ENCODE data around the gene BID. TPM values are rescaled to one million over a fixed set of nuclear protein-coding genes. Genes with fewer than 3 reads are reported as not detected.

BID gene
- total RNA-seq, 1 experiment from 2014 or later = 23.2 TPM

- H2BK120ac ChIP-seq (ENCODE audit: low read depth, low read length, poor library complexity, severe bottlenecking) = no peak overlapping the region
- no peaks in the 10 kb centered on the region for H3K23me2 ChIP-seq (ENCODE audit: insufficient read length, low read depth, low read length, poor library complexity, severe bottlenecking)
- H2BK5ac ChIP-seq (ENCODE audit: insufficient read length, low read length) = no peak overlapping the region
- H3K14ac ChIP-seq (ENCODE audit: insufficient read depth, low read length) = no peak overlapping the region
- no peak overlapping the region for H2AFZ ChIP-seq (ENCODE audit: low read length)
- H2AK5ac ChIP-seq (ENCODE audit: insufficient read length, low read length) = no peak overlapping the region
- H3K56ac ChIP-seq (ENCODE audit: insufficient read length, low read depth, low read length) = no peak overlapping the region
- H3K18ac ChIP-seq (ENCODE audit: insufficient read length, low read depth, low read length) = no peak overlapping the region
- no peaks in the 10 kb centered on the region for H3K27me3 ChIP-seq (ENCODE audit: insufficient read depth, low read length)
- H2BK15ac ChIP-seq (ENCODE audit: low read depth, low read length) = no peak overlapping the region
- Mint-ChIP-seq H3K27me3 (ENCODE audit: low read depth) (no peaks in the 10 kb centered on the region), H3K27ac (peak overlapping the region in 1 of 3 experiments; percentile 18; a peak in 2 of 7 replicates), H3K36me3 (ENCODE audit: insufficient read depth in 1 of 3, low read depth in 3 of 3) (peaks cover 0 to 4% (median 0%) of the 10 kb centered on the region in 3 experiments; a peak in 4 of 7 replicates), H3K4me1 (peaks cover 2% of the 10 kb centered on the region in 2 experiments), H3K9me3 (no peaks in the 10 kb centered on the region), H3K4me3 (no peak overlapping the region)
- no peak overlapping the region for H2BK20ac ChIP-seq (ENCODE audit: low read depth, low read length, poor library complexity, severe bottlenecking)
- no peaks in the 10 kb centered on the region for H3K79me2 ChIP-seq (ENCODE audit: insufficient read depth, low read length)
- H3K9me3 ChIP-seq (ENCODE audit: control insufficient read depth, low read depth, low read length) = no peaks in the 10 kb centered on the region
- H4K5ac ChIP-seq (ENCODE audit: insufficient read length, low read depth, low read length) = no peak overlapping the region
- TF ChIP-seq CTCF (conservative IDR thresholded peaks at IDR 0.05) = peak; percentile 58
- H3K4me2 ChIP-seq (ENCODE audit: insufficient read depth, insufficient read length, low read length) = no peak overlapping the region
- no peak overlapping the region for H3T11ph ChIP-seq (ENCODE audit: low read length)
- H3K4me1 ChIP-seq (ENCODE audit: insufficient read depth, low read length) = no peaks in the 10 kb centered on the region
- H3K27ac ChIP-seq (ENCODE audit: insufficient read length, low read depth, low read length) = no peak overlapping the region
- no peak overlapping the region for H4K91ac ChIP-seq (ENCODE audit: insufficient read length, low read depth, low read length)
- H4K20me1 ChIP-seq (ENCODE audit: control insufficient read depth, insufficient read depth, insufficient read length) = no peaks in the 10 kb centered on the region
- no peaks in the 10 kb centered on the region for H3K79me1 ChIP-seq (ENCODE audit: insufficient read depth, low read depth, low read length, poor library complexity, severe bottlenecking)
- no peak overlapping the region for H2BK12ac ChIP-seq (ENCODE audit: insufficient read length, low read depth, low read length)
- WGBS (ENCODE audit: extremely low coverage, insufficient read length, low lambda C conversion rate) = no CpG with 5 or more reads among the region's 5 CpGs
- no peak overlapping the region for H3K9ac ChIP-seq (ENCODE audit: extremely low read depth, insufficient read length, low read length)
- H3K4ac ChIP-seq (ENCODE audit: low read depth, low read length) = no peak overlapping the region
- no peak overlapping the region for H3K23ac ChIP-seq (ENCODE audit: insufficient read length, low read depth, low read length)
- peak; percentile 77 for DNase-seq
- no peak overlapping the region for H4K8ac ChIP-seq (replicated peaks; ENCODE audit: insufficient read length, low read depth, low read length)
Measured at GRCh38 chr22:17792299-17792698, 18.0 kb upstream of the BID start.

All from H9 (cell line).